A673 (cell line): ENCODE data around the gene IFT27. TPM values are rescaled to one million over a fixed set of nuclear protein-coding genes. Genes with fewer than 3 reads are reported as not detected.
"Not testable (repeated sequence)": the region's sequence is repeated elsewhere in the genome, so short reads cannot be mapped to it uniquely, and the experiment has no call there.

Experiments
- BruUV-seq: library from RNA; stranded (reverse); fragments of 400-500 nt; replicated peaks from 2 replicates; lab custom pipeline; 2021; lab: Mats Ljungman, UMichigan
- CTCF ChIA-PET: fragments of 300-600 bp; sonication (Branson Sonifier 250); formaldehyde crosslinking; loops from one replicate; lab custom pipeline; 2022; ENCODE audit warnings: antibody characterized with exemption; lab: Charles Lee
- POLR2A ChIA-PET: fragments of 300-600 bp; sonication (Branson Sonifier 250); formaldehyde crosslinking; loops from one replicate; lab custom pipeline; 2022; ENCODE audit warnings: antibody characterized with exemption; ENCODE audit not compliant: low non-redundant PET; lab: Charles Lee
- DNase-seq: peaks from one replicate; pipeline ENCODE4 v3.0.0-alpha.2; 2015; ENCODE audit warnings: low spot score
- H3K27ac ChIP-seq: fragments of 200-600 bp; sonication (generic); 2 replicates; pipeline ENCODE4 v1.5.1; 2016; ENCODE audit warnings: mixed run types, low read depth, mild to moderate bottlenecking, mixed read lengths, antibody characterized with exemption, low read length; ENCODE audit not compliant: poor library complexity, severe bottlenecking
- H3K27me3 ChIP-seq: fragments of 200-600 bp; sonication (generic); replicated peaks from 2 replicates; pipeline ENCODE4 v1.6.1; 2017; ENCODE audit warnings: mixed run types, low read depth, mild to moderate bottlenecking, mixed read lengths, antibody characterized with exemption, low read length; ENCODE audit not compliant: insufficient read depth, poor library complexity
- H3K36me3 ChIP-seq: fragments of 200-600 bp; sonication (generic); 2 replicates; pipeline ENCODE4 v1.6.1; 2016; ENCODE audit warnings: mixed run types, mild to moderate bottlenecking, mixed read lengths, antibody characterized with exemption, low read length; ENCODE audit not compliant: insufficient read depth, poor library complexity, severe bottlenecking
- H3K4me1 ChIP-seq: fragments of 200-600 bp; sonication (generic); 2 replicates; pipeline ENCODE4 v1.6.1; 2017; ENCODE audit warnings: mixed run types, mild to moderate bottlenecking, mixed read lengths, antibody characterized with exemption, low read length; ENCODE audit not compliant: insufficient read depth, poor library complexity, severe bottlenecking
- H3K4me3 ChIP-seq: fragments of 200-600 bp; sonication (generic); 2 replicates; pipeline ENCODE4 v1.5.1; 2016; ENCODE audit warnings: low read depth, mixed run types, mild to moderate bottlenecking, mixed read lengths, low read length; ENCODE audit not compliant: poor library complexity, severe bottlenecking
- H3K9me3 ChIP-seq: fragments of 200-600 bp; sonication (generic); 2 replicates; pipeline ENCODE4 v1.6.1; 2016; ENCODE audit warnings: mixed run types, low read depth, mild to moderate bottlenecking, mixed read lengths, antibody characterized with exemption, low read length; ENCODE audit not compliant: poor library complexity, severe bottlenecking
- EZH2 ChIP-seq: fragments of 200-600 bp; sonication (generic); IDR thresholded peaks from 2 replicates; pipeline ENCODE4 v1.6.1; 2017; ENCODE audit warnings: borderline replicate concordance, low read depth, mild to moderate bottlenecking, mixed read lengths, antibody characterized with exemption, low read length; ENCODE audit not compliant: poor library complexity, severe bottlenecking
- intact Hi-C: fragments of 100-400 bp; cut with micrococcal nuclease; formaldehyde crosslinking; loops from one replicate; pipeline ENCODE4 v1.10.0; 2022; ENCODE audit not compliant: unreplicated experiment
- total RNA-seq: library from RNA; stranded (reverse); gene quantifications from 2 replicates; pipeline ENCODE4 v1.2.3, GENCODE V29; 2021
- TF ChIP-seq, protein P1 (sequence below): fragments of 300-800, 200-600 bp; sonication (generic); conservative IDR thresholded peaks from 2 replicates; pipeline ENCODE4 v1.5.1; 2017; ENCODE audit warnings: low read depth, mild to moderate bottlenecking, antibody characterized with exemption, low read length, moderate library complexity, mixed read lengths

IFT27 gene
- total RNA-seq, 1 experiment from 2014 or later: 24.9 TPM

- BruUV-seq: no TSS peak
- no peaks in the 10 kb centered on the region for H3K9me3 ChIP-seq
- no peak overlapping the region for H3K4me3 ChIP-seq
- no peaks in the 10 kb centered on the region for H3K36me3 ChIP-seq
- no peak overlapping the region for H3K27ac ChIP-seq
- DNase-seq: no peak
- no peaks in the 10 kb centered on the region for H3K4me1 ChIP-seq
- peaks cover 30% of the 10 kb centered on the region for H3K27me3 ChIP-seq
- no peak for TF ChIP-seq EZH2
- TF ChIP-seq, protein P1, sequence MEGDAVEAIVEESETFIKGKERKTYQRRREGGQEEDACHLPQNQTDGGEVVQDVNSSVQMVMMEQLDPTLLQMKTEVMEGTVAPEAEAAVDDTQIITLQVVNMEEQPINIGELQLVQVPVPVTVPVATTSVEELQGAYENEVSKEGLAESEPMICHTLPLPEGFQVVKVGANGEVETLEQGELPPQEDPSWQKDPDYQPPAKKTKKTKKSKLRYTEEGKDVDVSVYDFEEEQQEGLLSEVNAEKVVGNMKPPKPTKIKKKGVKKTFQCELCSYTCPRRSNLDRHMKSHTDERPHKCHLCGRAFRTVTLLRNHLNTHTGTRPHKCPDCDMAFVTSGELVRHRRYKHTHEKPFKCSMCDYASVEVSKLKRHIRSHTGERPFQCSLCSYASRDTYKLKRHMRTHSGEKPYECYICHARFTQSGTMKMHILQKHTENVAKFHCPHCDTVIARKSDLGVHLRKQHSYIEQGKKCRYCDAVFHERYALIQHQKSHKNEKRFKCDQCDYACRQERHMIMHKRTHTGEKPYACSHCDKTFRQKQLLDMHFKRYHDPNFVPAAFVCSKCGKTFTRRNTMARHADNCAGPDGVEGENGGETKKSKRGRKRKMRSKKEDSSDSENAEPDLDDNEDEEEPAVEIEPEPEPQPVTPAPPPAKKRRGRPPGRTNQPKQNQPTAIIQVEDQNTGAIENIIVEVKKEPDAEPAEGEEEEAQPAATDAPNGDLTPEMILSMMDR: no peak
- CTCF ChIA-PET: interaction anchor here (1.1 kb wide), 1 partner anchor 19 kb away, joined by 3 read pairs; the partner anchor contains the start of gene IFT27
- intact Hi-C loops: no loop called here
- POLR2A ChIA-PET: no interaction called here
Observed at GRCh38 chr22:36756746-36757655, 18.9 kb downstream of the IFT27 start.

- H3K36me3 ChIP-seq: no peaks in the 10 kb centered on the region
- POLR2A ChIA-PET: interaction anchor here (0.6 kb wide), 1 partner anchor 18 kb away, joined by 4 read pairs; no protein-coding TSS in a partner anchor
- no peak overlapping the region for H3K4me3 ChIP-seq
- peaks cover 30% of the 10 kb centered on the region for H3K27me3 ChIP-seq
- no TSS peak for BruUV-seq
- CTCF ChIA-PET: no interaction called here
- no peak for DNase-seq
- H3K9me3 ChIP-seq: no peaks in the 10 kb centered on the region
- intact Hi-C loops: no loop called here
- H3K27ac ChIP-seq: no peak overlapping the region
- TF ChIP-seq, protein P1: no peak
- TF ChIP-seq EZH2: no peak
- no peaks in the 10 kb centered on the region for H3K4me1 ChIP-seq
Observed at GRCh38 chr22:36756031-36756430, 19.9 kb downstream of the IFT27 start.

DNA sequence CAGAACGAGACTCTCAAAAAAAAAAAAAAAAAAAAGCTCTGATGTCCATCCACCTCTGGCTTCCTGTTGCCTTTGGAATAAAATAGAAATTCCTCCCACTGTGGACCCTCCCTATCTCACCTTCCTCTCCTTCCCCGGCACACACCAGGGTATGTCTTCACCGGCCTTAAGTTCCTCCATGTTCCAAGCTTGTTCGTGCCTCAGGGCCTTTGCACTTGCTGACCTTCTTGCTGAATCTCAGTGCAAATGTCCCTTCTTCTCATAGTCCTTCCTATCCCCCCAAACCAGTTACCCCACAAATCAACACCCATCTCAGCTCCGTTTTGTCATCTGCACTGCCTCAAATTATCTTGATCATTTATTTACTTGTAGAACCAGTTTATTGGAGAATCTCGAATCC is 20.6 kb downstream of the IFT27 start:
- Histone ChIP-seq H3K27ac (no peak overlapping the region), H3K4me1 (no peaks in the 10 kb centered on the region), H3K36me3 (no peaks in the 10 kb centered on the region), H3K4me3 (no peak overlapping the region), H3K9me3 (no peaks in the 10 kb centered on the region), H3K27me3 (peaks cover 30% of the 10 kb centered on the region)
- intact Hi-C loops: no loop called here
- DNase-seq: no peak
- CTCF ChIA-PET: no interaction called here
- BruUV-seq: no TSS peak
- no peak for TF ChIP-seq EZH2
- TF ChIP-seq, protein P1: no peak
- POLR2A ChIA-PET: interaction anchor here (0.6 kb wide), 1 partner anchor 18 kb away, joined by 4 read pairs; no protein-coding TSS in a partner anchor

GRCh38 chr22:36754881-36755280 is 21.0 kb downstream of the IFT27 start:
- intact Hi-C loops: not testable (repeated sequence)

More at GRCh38 chr22:36754881-36755280, 21.0 kb downstream of the IFT27 start:
- BruUV-seq, H3K9me3 ChIP-seq, DNase-seq, H3K4me3 ChIP-seq, POLR2A ChIA-PET, CTCF ChIA-PET, H3K36me3 ChIP-seq, H3K4me1 ChIP-seq, H3K27ac ChIP-seq: not testable (repeated sequence)
- peaks cover 30% of the 10 kb centered on the region for H3K27me3 ChIP-seq
